WTC11 (cell line): ENCODE measurements around the gene SYNC.

Source experiments
- NFYB ChIP-seq: sonication (generic); formaldehyde crosslinking; conservative IDR thresholded peaks from 2 replicates; pipeline ENCODE4 v1.8.0; 2022; ENCODE audit warnings: low read depth, missing genetic modification reagents
- ZNF121 ChIP-seq: sonication (generic); formaldehyde crosslinking; IDR thresholded peaks from 2 replicates; pipeline ENCODE4 v1.8.0; 2023; ENCODE audit warnings: missing genetic modification reagents
- TF ChIP-seq, protein P1 (sequence below): fragments of 200-600 bp; IDR thresholded peaks from 2 replicates; pipeline ENCODE4 v1.8.0; 2022; ENCODE audit warnings: antibody characterized with exemption
- TF ChIP-seq, protein P2 (sequence below): fragments of 250-450 bp; sonication (Bioruptor Pico); IDR thresholded peaks from 2 replicates; pipeline ENCODE4 v2.1.2; 2022; ENCODE audit warnings: mild to moderate bottlenecking, moderate library complexity
- TF ChIP-seq, protein P3 (sequence below): sonication (generic); formaldehyde crosslinking; IDR thresholded peaks from 2 replicates; pipeline ENCODE4 v1.8.0; 2022; ENCODE audit warnings: mild to moderate bottlenecking, missing genetic modification reagents
- TF ChIP-seq, protein P4 (sequence below): sonication (generic); formaldehyde crosslinking; conservative IDR thresholded peaks from 2 replicates; pipeline ENCODE4 v1.8.1; 2023; ENCODE audit warnings: mild to moderate bottlenecking, low read depth, missing genetic modification reagents, moderate library complexity

DNA sequence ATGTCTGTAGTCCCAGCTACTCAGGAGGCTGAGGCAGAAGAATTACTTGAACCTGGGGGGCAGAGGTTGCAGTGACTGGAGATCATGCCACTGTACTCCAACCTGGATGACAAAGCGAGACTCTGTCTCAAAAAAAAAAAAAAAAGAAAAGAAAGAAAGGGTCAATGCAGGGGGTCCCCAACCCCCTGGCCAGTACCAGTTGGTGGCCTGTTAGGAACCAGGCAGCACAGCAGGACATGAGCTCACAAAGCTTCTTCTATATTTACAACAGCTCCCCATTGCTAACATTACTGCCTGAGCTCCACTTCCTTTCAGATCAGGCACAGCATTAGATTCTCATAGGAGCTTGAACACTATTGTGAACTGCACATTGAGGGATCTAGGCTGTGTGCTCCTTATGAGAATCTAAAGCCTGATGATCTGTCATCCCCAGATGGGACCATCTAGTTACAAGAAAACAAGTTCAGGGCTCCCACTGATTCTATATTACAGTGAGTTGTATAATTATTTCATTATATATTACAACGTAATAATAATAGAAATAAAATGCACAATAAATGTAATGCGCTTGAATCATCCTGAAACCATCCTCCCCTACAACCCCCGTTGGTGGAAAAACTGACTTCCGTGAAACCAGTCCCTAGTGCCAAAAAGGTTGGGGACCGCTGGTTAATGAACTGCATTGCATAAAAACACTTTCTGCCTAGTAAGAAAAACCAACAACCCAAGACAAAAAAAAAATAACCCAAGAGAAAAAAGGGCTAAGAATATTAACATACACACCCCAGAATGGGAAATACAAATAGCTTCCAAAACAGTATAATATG is 55.0 kb downstream of the SYNC start:
- TF ChIP-seq, protein P1, sequence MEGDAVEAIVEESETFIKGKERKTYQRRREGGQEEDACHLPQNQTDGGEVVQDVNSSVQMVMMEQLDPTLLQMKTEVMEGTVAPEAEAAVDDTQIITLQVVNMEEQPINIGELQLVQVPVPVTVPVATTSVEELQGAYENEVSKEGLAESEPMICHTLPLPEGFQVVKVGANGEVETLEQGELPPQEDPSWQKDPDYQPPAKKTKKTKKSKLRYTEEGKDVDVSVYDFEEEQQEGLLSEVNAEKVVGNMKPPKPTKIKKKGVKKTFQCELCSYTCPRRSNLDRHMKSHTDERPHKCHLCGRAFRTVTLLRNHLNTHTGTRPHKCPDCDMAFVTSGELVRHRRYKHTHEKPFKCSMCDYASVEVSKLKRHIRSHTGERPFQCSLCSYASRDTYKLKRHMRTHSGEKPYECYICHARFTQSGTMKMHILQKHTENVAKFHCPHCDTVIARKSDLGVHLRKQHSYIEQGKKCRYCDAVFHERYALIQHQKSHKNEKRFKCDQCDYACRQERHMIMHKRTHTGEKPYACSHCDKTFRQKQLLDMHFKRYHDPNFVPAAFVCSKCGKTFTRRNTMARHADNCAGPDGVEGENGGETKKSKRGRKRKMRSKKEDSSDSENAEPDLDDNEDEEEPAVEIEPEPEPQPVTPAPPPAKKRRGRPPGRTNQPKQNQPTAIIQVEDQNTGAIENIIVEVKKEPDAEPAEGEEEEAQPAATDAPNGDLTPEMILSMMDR = no peak
- TF ChIP-seq, protein P2, sequence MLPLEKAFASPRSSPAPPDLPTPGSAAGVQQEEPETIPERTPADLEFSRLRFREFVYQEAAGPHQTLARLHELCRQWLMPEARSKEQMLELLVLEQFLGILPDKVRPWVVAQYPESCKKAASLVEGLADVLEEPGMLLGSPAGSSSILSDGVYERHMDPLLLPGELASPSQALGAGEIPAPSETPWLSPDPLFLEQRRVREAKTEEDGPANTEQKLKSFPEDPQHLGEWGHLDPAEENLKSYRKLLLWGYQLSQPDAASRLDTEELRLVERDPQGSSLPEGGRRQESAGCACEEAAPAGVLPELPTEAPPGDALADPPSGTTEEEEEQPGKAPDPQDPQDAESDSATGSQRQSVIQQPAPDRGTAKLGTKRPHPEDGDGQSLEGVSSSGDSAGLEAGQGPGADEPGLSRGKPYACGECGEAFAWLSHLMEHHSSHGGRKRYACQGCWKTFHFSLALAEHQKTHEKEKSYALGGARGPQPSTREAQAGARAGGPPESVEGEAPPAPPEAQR (CRISPR knock-in tag) = no peak
- TF ChIP-seq, protein P3, sequence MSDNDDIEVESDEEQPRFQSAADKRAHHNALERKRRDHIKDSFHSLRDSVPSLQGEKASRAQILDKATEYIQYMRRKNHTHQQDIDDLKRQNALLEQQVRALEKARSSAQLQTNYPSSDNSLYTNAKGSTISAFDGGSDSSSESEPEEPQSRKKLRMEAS (CRISPR knock-in tag) = no peak
- TF ChIP-seq, protein P4, sequence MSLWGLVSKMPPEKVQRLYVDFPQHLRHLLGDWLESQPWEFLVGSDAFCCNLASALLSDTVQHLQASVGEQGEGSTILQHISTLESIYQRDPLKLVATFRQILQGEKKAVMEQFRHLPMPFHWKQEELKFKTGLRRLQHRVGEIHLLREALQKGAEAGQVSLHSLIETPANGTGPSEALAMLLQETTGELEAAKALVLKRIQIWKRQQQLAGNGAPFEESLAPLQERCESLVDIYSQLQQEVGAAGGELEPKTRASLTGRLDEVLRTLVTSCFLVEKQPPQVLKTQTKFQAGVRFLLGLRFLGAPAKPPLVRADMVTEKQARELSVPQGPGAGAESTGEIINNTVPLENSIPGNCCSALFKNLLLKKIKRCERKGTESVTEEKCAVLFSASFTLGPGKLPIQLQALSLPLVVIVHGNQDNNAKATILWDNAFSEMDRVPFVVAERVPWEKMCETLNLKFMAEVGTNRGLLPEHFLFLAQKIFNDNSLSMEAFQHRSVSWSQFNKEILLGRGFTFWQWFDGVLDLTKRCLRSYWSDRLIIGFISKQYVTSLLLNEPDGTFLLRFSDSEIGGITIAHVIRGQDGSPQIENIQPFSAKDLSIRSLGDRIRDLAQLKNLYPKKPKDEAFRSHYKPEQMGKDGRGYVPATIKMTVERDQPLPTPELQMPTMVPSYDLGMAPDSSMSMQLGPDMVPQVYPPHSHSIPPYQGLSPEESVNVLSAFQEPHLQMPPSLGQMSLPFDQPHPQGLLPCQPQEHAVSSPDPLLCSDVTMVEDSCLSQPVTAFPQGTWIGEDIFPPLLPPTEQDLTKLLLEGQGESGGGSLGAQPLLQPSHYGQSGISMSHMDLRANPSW (CRISPR knock-in tag) = no peak
- no peak for TF ChIP-seq NFYB (CRISPR knock-in tag)
- TF ChIP-seq ZNF121 (CRISPR knock-in tag) = no peak
